GM18907 (cell line): ENCODE measurements around the gene NOTCH1.
"Not testable (repeated sequence)": the region's sequence is repeated elsewhere in the genome, so short reads cannot be mapped to it uniquely, and the experiment has no call there.

Source experiments
- ATAC-seq: cut with Tn5 transposase; IDR thresholded peaks from one replicate; pipeline ENCODE4 v1.9.1; 2021; ENCODE audit warnings: mild to moderate bottlenecking, moderate library complexity; ENCODE audit not compliant: unreplicated experiment

Gene NOTCH1

DNA sequence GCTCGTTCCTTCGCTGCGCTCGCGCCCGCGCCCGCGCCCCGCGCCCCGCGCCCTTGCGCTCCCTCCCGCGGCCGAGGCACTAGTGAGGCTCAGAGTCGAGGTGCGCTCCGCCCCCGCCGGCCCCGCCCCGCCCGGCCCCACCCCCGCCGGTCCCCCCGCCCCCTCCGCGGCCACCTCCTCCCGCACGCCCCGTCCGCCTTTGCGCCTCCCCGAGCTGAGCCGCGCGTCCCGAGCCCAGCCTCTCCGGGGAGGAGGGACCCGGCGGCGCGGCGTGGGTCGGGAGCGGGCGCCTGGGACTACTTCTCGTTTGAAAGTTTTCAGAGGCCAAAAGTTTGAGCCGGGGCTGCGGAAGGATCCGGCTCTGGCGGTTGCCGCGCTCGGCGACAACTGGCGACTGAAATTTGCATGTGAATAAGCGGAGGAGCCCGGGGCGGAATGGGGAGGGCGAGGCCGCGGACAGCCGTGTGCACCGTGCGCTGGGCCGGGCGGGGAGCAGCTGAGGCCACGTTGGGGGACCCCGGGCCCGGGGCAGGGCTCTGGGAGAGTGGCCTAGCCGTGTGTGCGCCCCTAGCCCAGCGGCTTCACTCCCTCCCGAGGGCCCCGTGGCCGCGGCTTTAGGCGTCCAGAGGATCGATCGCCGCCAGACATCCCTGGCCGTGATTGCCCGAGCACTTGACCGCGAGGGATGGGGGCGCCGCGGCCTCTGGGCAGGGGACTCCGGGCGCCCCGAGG is at the start of gene NOTCH1:
Gene NOTCH1 (minus strand): TSS at position 84 of the 732 bp plus-strand sequence. CDS start 262 bp downstream, outside the sequence.
- peak; percentile 61 for ATAC-seq

DNA sequence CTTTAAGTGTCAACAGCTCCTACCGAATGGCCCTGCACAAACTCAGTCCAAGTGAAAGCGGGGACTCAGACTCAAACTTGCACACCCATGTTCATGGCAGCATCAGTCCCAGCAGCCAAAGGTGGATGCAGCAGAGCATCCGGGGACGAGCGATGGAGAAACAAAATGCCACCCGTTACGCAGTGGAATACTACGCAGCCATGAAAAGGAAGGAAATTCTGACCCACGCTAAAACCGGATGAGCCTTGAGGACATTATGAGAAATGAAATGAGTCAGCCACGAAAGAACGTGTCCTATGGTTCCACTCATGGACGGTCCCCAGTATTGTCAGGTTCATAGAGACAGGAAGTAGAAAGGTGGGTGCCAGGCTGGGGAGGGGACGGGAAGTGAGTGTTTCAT is 48.6 kb upstream of the NOTCH1 start:
- ATAC-seq, result no peak

DNA sequence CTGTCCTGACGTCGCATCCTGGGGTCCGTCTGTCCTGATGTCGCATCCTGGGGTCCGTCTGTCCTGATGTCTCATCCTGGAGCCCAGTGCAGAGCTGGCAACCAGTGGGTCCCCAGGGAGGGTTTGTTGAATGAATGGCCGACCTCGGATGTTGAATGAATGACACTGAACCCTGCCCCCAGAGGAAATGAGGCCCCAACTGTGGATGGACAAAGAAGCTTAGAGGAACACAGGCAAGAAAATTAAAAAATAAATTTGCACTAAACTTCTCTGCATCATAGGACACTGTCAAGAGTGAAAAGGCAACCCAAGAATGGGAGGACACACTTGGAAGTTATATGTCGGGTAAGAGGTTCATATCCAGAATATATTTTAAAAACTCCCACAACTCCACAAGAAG is 47.7 kb upstream of the NOTCH1 start:
- ATAC-seq, result no peak

DNA sequence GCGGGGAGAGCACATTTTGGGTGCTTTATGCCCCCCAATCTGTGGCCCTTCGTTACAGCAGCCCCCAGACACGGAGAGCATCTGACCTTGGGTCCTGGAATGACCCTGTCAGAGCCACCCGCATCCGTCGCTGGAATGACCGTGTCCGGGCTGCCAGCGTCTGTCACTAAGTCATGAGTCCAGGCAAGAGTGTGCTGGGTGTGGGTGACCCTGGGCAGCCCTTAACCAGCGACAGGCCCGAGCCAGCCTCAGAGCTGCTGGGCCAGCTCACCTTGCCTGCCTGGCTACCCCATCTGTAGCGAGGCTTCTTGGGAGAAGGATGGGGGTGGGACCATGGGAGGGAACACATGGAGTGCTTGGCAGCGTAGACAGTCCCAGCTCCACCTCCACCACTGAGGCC is 46.8 kb upstream of the NOTCH1 start:
- ATAC-seq, result no peak

DNA sequence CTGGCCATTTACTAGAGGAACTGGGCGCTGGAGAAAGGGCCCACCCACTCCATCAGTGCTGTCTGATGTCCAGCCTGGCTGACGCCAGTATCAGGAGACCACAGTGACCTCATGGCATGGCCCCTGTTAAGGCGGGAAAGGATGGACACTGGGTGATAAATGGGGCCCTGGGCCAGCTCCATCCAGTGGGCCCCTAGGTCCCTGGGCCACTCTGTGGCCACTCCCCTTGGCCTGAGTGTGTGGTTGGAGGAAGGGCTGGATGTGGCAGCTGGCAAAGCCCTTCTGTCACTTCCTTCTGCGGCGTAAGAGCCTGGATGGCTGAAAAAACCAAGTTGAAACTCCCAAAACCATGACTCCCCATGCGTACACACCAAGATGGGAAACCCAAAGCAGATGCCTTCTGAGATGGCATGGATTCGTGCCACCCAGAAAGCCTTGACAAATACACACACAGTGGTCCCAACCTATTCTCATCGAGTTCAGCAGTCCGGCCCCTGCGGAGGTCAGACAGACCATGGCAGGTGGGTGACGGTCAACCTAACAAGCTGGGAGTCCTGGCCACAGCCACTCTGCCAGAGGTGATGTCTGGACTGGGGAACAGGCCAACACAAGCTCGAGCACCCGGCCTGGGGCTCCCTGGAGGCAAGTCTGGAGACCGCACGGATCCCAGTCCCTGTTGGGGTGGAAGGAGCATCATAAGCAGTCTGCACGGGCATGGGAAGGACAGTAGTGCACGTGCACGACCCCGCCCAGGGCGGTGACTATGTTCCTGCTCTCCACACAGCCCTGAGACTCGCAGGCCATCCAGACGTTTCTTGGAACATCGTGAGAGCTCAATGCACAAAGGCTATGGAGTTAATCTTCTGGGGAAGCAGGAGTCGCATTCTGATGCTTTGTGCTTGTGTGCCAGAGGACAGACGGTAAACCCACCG is 45.2 kb upstream of the NOTCH1 start:
- no peak for ATAC-seq

DNA sequence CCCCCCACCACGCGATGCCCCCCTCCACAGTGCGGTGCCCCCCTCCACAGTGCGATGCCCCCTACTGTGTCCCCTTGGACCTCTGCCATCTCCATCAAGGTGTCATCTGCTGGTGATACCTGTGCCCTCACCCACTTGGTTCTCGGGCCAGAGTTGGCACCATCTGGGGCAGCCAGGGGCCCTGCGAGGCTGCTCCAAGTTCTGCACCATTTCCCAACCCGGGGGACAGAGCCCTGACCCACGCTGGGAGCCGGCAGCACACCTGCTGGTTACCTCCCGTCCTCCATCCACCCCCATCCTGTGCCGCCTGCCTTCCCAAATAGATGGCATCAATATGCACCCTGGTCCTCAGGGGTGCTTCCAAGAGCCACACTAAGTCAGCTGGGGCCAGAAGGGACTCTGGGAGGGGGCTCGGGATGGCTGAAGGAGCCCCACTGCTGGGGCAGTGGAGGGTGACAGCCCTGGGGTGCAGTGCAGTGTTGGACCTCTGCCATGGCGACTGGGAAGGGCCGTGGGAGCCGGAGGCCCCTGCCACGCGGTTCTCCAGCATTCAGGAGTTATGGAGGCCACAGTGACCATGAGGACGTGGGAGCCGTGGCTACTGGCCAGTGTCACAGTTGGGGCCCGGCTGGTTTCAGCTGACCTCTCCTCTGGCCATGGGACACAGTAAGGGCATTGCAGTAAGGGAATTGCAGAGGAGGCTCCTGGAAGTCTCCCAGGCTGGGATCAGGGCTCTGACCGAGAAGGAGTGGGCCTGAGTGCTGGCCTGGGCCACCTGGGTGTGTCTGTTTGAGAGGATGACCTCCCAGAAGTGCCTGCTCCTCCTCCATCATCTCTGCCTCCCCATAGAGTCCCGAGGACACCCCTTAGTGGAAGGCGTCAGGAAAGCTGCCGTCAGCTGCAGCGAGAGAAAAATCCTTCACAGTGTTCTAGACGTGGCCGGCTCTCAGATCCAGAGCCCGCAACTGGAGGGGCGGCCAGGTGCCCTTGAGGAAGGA is 44.2 kb upstream of the NOTCH1 start:
- ATAC-seq, result no peak

DNA sequence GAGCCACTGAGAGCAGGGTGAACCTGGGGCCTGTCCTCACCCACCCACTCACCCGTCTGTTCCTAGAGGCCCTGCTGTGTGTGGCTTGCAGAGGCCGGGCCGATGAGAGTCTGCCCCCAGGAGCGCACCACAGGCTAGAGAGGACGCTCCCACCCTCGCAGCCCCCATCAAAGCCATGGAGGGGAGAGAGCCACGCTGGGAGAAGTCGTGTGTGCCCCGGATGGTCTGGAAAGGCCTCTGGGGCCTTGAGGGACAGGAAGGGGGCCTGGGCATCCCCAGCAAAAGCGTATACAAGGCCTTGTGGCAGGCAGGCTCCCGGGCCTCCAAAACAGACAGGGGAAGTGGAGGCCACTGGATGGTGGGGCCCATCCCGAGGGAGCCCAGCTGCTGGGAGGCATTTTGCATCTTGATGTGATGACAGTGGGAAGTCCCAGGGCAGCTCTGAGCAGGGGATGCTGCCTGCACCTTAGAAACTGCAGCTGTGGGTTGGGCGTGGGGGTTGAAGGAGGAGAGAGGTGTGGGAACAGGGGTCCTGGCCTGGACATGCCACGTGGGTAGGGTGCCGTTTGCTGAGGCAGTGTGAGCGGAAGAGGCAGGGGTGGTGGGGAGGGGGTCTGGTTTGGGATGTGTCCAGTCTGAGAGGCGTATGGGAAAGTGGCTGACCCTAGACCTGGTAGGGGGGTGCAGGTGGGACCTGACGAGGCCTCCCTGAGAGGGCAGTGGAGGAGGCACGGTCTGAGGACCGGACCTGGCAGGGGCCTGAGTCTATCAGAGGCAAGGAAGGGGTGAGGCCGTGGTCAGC is 43.0 kb upstream of the NOTCH1 start:
- no peak for ATAC-seq

DNA sequence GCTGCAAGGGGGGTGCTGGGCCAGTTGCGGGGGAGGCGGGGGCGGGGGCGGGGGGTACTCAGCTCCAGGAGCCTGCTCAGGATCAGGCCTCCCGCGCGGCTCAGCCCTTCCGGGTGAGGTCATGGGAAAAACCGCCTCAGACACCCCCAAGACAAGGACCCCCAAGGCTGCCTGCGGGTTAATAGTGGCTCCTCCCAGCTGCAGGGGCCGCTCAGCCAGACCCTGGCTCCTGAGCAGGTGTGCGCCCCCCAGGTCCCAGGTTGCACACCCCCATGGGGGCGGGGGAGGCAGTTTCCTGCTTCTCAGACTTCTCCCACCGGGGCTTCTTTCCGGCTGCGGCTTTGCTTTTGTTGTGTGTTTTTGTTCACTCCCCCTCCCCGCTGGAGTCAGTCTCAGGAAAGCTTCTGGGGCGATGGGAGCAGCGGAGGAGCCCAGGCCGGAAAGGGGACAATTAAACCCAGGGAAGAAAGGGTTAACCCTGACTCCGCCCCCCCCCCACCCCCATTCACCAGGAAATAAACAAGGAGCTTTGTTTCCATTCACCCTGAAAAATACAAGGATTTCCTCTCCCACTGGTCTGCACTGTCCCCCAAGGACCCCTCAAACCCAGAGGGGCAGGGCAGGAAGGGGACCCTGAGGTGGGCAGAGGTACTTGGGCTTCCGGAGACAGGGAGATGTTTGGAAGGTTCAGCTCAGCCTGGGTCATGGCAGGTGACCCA is 42.3 kb upstream of the NOTCH1 start:
- no peak for ATAC-seq

DNA sequence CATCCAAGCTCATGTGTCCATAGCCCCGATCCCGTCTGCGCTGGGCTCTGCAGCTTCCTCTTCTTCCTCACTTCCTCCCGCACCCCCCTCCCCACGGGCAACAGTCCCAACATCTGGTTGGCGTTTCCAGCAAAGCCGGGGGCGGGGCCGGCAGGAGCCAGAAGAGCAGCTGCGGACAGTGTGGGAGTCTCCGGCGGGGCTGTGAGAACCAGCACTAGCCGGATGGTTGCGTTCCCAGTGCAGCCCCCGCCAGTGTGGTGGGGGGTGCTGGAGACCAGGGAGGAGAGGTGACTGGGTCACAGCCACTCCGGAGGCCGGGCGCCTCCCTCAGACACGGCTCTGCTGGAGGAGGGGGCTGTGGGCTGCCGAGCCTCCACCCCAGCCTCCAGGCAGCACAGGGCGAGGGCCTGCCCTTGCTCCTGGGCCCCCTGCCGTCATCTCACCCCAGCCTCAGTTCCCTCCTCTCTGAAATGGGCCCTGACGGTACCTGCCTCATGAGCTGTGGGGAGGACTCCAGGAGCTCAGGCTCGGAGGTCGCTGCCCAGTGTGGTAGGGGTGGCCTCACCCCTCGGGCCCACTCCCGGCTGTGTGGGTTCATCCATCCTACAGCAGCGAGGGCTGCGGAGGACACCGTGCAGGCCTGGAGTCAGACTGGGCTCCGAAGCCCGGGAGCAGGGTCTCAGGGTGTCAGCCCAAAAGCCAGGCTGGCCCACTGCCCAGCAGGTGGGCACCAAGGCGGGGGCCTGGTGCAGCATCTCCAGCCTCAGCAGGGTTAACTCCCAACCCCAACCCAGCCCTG is 41.5 kb upstream of the NOTCH1 start:
- ATAC-seq, result no peak

DNA sequence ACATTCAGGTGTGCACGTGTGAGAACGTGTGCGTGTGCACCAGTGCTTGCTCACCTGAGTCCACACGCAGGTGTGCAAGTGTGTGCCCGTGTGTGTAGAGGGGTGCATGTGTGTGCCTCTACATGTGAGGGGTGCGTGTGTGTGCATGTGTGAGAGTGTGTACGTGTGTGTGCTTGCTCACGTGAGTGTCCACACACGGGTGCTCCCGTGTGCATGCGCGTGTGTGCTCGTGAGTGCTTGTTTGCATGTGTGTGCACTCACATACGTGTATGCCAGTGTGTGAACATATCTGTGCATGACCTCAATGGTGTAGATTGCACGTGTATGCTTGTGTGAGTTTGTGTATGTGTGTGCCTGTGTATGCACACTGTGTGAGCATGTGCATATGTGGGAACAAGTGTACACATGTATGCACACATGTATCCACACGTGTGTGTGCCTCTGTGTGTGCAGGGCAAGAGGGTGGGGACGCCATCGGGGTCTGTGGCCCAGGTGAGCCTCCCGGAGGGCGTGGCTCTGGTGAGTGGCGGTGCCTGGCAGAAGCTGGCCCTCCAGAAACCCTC is 40.6 kb upstream of the NOTCH1 start:
- no peak for ATAC-seq

DNA sequence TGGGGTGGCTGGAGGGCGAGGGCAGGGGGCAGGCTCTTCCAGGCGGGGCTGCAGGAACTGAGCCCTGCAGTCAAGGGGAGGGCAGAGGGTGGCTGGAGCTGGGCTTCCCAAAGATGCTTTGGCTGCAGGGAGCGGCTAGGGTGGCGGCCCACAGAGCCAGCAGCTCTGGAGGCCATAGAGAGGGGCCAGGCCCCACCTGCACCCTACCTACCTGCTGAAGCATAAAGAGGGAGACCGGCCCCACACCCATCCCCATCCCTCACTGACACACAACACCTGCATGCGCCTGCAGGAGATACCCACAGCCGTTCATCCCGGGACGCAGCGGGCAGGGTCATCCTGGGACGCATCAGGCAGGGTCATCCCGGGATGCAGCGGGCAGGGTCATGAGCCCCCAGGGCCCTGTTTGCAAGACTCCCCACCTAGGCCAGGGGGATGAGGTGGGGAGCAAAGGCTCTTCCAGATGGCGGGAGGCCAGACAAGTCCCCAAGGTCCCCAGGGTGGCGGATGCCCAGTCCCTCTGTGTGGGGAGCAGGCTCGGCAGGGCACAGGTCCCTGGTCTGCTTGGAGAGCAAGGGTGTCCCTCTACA is 39.8 kb upstream of the NOTCH1 start:
- no peak for ATAC-seq

DNA sequence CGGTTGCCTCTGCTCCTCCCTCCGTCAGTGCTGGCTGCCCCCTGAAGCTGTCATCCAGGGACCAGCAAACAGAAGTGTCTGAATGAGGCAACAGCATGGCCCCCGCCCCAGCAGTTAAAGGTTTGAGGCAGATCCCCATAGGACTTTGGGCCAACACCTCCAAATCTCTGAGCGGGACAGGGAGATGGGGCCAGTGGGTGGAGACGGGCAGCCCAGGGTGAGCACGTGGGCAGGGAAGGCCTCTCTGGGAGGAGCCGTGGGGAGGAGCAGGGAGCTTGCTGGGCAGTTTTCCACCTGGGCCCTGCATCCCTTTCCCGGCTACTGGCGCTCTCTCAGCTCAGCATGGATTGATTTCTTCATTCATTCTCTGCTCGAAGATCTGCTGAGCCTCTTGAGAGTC is 39.1 kb upstream of the NOTCH1 start:
- no peak for ATAC-seq

DNA sequence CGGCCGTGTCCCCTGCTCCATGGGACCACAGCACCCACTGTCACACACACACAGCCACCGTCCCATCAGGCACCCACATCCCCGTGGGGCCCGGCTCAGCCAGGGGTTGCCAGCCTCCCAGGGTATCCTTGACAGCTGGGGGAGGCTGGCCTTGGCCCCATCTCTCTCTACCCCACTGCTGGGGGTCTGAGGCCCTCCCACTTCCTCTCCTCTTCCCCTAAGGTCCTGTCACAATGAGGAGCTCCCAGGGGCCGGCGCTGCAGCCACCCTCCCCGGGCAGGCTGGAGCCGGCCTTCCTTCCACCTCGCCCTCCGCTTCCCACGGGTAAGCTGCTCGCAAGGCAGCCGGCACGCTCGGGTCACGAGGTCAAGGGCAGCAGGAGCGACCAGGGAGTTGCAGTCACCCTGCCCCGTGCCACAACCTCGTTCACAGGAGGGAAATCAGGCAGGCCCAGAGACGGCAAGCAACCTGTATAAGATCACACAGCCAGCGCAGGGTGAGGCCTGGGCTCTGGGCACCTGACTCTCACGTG is 38.6 kb upstream of the NOTCH1 start:
- ATAC-seq, result no peak

DNA sequence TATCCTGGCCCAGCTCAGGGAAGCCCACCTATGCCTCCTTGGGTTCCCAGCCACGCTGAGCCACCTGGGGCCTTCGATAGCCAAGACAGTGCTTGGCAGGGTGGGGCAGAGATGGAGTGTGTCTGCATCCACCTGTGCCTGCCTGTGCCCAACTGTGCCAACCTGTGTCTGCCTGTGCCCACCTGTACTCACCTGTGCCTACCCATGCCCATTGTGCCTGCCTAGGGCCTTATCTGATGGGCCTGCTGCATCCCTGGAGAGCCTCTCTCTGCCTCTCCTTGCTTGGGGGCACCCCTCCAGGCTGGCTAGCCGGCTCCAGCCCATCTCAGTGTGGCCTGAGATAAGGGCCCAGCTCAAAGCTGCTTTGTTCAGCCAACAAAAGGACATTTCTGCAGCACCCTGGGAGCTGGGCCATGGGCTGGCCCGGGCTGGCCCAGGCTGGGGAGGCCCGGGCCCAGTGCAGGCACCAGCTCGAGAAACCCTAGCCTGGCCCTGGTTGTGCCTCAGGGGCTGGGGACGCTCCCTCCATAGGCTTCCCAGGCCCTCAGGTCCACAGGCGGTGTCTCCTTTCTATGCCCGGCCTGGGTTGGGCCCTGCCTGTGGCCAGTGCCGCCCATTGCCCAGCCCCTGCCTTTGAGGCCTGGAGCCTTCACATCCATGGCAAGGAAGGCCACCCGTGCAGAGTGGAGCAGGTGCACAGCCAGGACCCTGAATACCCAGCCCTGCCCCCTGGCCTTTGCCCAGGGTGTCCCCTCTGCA is 37.3 kb upstream of the NOTCH1 start:
- ATAC-seq, result no peak

DNA sequence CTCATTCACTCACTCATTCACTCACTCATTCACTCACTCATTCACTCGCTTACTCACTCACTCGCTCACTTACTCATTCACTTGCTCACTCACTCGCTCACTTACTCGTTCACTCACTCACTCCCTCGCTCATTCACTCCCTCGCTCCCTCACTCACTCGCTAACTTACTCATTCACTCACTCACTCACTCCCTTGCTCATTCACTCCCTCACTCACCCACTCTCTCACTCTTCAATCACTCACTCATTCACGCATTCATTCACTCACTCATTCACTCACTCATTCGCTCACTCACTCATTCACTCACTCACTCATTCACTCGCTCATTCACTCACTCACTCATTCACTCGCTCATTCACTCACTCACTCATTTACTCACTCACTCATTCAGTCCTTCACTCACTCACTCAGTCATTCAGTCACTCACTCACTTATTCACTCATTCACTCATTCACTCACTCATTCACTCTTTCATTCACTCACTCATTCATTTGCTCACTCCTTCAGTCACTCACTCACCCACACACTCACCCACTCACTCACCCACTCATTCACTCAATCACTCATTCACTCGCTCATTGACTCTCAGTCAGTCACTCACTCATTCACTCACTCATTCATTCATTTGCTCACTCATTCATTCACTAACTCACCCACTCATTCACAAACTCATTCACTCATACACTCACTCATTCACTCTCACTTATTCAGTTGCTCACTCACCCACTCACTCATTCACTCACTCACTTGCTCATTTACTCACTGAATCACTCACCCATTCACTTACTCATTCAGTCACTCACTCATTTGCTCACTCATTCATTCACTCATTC is 36.0 kb upstream of the NOTCH1 start:
- no peak for ATAC-seq

DNA sequence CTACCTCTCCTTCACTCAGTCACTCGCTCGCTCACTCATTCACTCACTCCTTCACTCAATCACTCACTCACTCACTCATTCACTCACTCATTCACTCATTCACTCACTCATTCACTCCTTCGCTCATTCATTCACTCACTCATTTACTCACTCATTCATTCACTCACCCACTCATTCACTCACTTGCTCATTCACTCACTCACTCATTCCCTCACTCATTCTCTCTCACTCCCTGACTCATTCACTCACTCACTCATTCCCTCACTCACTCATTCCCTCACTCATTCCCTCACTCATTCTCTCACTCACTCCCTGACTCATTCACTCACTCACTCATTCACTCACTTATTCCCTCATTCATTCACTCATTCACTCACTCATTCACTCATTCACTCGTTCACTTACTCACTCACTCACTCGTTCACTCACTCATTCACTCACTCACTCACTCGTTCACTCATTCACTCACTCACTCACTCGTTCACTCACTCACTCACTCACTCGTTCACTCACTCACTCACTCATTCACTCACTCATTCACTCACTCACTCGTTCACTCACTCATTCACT is 33.9 kb upstream of the NOTCH1 start:
- ATAC-seq, result not testable (repeated sequence)
